Activated CD4-positive, CD25-positive, alpha-beta regulatory T cell (primary cell): Measurements from ENCODE around the gene COL20A1.

Experiments used
- DNase-seq, 4 experiments: peaks; one replicate each; lab custom pipeline; 2025; lab: John Stamatoyannopoulos, UW

Gene COL20A1

DNA sequence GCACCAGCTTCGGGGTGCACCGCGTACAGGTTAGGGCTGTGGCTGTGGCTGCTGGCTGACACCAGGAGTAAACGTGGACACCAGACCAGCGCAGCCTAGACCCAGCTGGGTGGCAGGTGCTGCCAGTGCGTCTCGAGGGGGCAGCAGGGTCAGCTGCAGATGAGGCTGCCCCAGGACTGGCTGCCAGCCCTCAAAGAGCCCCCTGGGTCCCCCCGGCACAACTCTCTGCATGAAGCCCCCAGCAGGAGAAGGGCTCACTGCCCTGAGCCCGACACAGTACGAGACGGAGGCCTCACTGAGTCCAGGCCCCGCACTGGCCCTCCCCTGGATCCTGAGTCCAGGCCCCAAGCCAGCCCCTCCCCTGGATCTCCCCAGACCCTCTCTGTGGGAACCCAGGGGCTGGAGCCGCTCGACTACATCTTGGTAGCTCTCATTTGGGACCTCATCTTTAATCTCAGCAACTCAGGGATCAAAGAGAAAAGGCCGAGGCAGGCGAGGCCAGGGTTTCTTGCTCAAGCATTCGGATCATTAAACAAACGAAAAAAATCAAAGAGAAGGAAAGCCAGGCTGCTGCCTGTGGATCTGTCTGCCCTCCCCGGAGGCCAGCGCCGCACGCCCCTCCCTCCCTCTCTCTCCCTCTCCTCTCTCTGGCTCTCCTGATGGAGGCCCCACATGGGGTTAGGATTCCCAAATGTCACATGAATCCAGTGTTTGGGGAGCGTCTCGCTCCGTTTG, 31.8 kb upstream of the COL20A1 start:
- no peak for DNase-seq

- DNase-seq: no peak
Observed at GRCh38 chr20:63261795-63262528, 31.0 kb upstream of the COL20A1 start.

DNA sequence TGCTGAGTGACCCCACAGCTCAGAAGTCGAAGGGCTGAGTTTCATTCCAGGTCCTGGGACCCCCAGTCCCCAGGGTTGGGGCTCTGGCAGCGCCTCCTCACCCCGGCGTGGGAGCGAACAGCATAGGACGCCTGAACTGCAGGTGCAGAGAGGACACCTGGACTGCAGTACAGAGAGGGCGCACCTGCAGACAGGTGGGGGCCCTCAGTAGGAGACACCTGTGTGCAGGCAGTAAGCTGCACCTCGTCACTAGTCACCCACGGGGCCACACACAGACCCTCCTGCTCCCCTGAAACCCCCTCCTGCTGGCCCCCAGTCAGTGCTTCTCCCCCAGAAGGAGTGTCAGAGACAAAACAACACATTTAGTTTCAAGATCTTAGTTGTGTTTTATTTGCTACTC, 30.1 kb upstream of the COL20A1 start:
- DNase-seq: no peak

- no peak for DNase-seq
Observed at GRCh38 chr20:63264000-63264399, 29.0 kb upstream of the COL20A1 start.

DNA sequence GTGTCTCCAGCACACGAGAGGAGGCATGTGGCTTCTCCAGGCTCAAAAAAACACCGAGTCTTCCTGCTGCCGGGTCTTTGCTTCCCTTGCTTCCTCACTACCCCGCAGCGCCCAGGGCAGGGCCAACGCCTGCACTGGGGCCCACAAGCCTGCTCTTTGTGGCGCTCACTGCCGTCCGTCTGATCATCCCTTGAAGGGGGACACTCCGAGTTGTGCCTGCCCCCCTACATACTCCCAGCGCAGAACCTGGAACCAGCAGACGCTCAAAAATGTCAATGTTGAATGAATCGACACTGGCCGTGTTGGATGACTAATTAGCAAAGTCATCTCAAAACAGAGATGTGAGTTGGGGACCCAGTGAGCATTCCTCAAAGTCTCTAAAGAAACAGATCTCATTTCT, 28.5 kb upstream of the COL20A1 start:
- DNase-seq: no peak

- DNase-seq: no peak
Observed at GRCh38 chr20:63265891-63266515, 27.0 kb upstream of the COL20A1 start.

DNA sequence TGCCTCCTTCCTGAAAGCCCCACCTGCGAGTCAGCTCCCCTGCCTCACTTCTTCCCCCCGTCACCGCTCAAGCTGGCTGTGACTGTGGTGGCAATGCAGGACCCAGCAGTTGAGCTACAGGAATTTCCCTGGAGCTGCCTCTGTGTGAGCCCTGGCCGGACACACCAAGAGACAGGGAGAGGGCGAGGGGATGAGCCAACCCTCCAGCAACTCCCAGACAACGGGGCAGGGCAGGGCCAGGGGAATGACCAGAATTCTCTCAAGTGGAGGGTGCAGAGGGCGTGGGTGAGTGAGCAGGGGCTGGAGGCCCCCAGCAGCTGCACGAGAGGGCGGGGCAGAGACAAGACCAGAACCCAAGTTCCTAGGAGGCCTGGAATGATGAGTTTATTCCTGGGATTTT, 25.3 kb upstream of the COL20A1 start:
- no peak for DNase-seq

DNA sequence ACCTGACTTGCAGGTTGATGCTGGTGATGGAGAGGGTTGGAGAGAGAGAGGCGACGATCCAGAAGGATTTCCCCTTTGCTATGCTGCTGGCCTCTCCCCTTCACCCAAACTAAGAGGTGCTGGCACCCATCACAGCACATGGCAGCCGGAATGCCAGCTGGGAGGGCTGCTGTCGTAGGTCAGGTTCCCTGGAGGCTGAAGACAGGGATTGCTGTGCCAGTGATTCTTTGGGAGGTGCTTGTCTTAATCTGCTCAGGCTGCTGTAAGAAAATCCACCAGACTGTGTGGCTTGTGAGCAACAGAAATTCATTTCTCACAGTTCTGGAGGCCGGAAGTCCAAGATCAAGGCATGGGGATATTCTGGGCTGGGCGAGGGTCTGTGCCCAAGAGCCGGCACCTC, 24.7 kb upstream of the COL20A1 start:
- no peak for DNase-seq

GRCh38 chr20:63268671-63269439, 24.1 kb upstream of the COL20A1 start:
- no peak for DNase-seq

DNA sequence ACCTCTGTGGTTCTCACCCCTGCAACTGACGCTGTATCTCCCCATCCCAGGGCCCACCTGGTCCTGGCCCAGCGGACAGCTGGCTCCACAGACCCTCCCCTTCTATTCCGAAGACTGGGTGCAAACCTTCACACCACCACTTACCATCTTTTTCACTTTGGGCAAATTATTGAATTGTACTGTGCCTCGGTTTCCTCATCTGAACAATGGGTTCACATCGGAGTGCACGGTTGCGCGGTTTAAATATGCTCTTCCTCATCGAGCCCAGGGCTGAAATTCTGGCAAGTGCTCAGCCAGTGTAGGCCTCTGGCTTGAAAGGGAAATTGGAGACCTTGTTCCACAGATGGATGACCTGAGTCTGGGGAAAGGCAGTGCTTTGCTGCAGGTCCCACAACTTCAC, 23.3 kb upstream of the COL20A1 start:
- no peak for DNase-seq

- DNase-seq: no peak
Observed at GRCh38 chr20:63270606-63271325, 22.2 kb upstream of the COL20A1 start.

DNA sequence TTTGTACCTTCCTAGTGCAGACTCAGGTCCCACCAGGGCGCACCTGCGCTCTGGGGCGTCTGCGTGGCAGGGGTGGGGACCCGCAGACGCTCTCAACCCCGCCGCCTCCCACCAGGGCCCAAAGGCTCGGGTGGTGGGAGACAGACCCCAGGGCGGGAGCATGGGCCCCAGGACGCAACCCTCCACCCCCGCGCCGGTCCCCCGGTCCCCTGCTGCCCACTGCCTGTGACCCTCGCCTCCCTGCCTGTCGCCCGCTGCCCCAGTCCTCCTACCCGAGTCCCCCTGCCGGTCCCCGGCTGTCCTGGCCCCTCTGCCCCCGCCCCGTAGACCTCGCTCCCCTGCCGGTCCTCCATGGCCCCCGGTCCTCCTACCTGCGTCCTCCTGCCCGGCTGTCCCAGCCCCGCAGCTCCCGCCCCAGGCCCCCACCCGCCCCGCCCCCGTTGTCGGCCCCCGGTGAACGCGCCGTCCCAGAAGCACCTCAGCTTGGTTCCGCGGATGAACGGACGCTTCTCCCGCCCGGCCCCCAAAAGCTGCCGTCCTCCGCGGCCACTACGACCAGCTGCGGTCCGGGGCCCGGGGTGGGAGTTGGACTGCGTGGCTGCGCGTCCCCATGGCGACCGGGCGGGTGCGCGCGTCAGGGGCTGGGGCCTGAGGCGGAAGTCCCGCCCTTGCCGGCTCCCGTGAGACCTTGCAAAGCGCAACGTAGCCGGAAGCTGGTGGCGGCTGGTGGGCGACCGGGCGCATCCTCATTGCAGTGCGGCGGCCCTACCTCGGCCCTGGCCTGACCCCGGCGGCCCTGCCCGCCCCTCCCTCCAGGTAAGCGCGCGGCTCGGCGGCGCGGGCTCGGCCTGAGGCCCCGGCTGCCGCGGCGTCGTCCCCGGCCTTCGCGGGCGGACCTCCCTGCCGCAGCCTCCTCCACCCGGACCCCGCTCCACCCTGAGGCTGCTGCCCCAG, 20.6 kb upstream of the COL20A1 start, which contains the start of gene ARFGAP1:
ARFGAP1 (plus strand) TSS at position 709 of the 954 bp plus-strand sequence. CDS start 2,768 bp downstream, outside the sequence.
- peak; percentile 72 to 85 (median 82) for DNase-seq

- DNase-seq: no peak
Observed at GRCh38 chr20:63273059-63273579, 19.9 kb upstream of the COL20A1 start.

- DNase-seq: no peak
Observed at GRCh38 chr20:63273635-63274380, 19.2 kb upstream of the COL20A1 start.

DNA sequence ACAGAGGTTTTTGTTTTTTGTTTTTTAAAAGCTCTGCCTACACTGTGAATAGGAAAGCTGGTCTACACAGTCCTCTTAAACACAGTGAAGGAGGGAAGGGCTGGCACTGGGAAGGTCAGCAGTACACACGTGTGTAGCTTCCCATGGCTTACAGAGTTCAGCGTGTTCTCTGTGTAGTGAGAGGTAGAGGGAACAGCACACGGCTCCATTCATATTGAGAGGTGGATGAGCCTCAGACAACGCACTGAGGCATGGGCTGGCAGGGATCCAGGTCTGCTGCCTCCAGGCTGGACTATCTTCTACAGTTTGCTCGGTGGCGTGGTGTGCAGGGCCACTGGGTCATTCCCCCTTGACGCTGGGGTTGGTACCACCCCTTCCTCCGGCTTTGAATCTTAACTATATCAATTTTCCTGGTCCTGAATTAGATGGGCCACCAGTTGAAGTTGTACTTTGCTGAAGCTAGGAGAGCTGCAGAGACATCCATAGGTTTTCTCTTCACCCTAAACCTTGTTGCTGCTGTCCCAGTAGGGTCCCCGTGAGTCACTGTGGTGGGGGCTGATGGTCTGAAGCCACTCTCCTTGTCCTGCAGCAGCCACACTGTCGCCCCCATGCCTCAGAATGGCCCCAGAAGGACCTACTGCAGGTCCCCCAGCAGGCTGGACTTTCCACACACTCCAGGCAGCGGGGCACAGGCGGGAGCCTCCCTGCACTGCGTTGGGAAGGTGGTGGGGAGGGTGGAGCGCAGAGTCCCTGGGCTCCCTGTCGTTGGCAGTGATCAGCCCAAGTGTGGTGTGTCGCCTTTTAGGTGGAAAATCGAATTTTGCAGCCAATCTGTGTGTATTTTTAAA, 18.4 kb upstream of the COL20A1 start:
- DNase-seq: no peak

DNA sequence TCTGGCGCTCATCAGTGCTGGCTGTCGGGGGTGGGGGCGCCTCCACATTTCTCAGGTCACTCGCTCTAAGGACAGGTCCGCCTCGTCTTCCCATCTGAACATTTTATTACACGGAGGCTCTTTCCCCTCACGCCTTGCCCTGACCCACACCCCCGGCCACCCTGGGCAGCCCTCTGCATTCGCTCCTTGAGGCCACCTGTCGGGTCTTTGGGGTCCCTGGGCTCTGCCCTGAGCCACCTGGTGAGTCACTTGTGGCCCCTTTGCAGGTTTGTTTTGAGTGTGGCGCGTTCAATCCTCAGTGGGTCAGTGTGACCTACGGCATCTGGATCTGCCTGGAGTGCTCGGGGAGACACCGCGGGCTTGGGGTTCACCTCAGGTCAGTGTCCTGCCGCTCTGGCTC, 17.2 kb upstream of the COL20A1 start:
- no peak for DNase-seq

- DNase-seq: no peak
Observed at GRCh38 chr20:63276956-63277355, 16.0 kb upstream of the COL20A1 start.

- DNase-seq: no peak
Observed at GRCh38 chr20:63277466-63278272, 15.3 kb upstream of the COL20A1 start.
